ENCODE results near the gene SERPINA10.

The SERPINA10 gene

GRCh38 chr14:94328196-94328595, 35.1 kb upstream of the SERPINA10 start:
- H3K4me3 ChIP-seq (replicated peaks; ENCODE audit: insufficient read depth, low read length): no peak overlapping the region
- no peak for TF ChIP-seq CTCF (IDR thresholded peaks at IDR 0.05; ENCODE audit: insufficient read depth, low read length)
- TF ChIP-seq GABPA (IDR thresholded peaks at IDR 0.05; ENCODE audit: low read depth): no peak
- no peak for TF ChIP-seq POLR2AphosphoS5 (IDR thresholded peaks at IDR 0.05; ENCODE audit: low read depth)
- TF ChIP-seq REST (IDR thresholded peaks at IDR 0.05; ENCODE audit: insufficient replicate concordance, low read depth): no peak
- no peak for TF ChIP-seq SPI1 (IDR thresholded peaks at IDR 0.05; ENCODE audit: borderline replicate concordance, low read depth)
- no peak overlapping the region for H3K27ac ChIP-seq (replicated peaks)
- no peak for DNase-seq (ENCODE audit: low read depth in 1 of 2, low spot score in 1 of 2)
- peaks cover 2% of the 10 kb centered on the region for H3K27me3 ChIP-seq (ENCODE audit: insufficient read depth, poor library complexity, severe bottlenecking)

DNA sequence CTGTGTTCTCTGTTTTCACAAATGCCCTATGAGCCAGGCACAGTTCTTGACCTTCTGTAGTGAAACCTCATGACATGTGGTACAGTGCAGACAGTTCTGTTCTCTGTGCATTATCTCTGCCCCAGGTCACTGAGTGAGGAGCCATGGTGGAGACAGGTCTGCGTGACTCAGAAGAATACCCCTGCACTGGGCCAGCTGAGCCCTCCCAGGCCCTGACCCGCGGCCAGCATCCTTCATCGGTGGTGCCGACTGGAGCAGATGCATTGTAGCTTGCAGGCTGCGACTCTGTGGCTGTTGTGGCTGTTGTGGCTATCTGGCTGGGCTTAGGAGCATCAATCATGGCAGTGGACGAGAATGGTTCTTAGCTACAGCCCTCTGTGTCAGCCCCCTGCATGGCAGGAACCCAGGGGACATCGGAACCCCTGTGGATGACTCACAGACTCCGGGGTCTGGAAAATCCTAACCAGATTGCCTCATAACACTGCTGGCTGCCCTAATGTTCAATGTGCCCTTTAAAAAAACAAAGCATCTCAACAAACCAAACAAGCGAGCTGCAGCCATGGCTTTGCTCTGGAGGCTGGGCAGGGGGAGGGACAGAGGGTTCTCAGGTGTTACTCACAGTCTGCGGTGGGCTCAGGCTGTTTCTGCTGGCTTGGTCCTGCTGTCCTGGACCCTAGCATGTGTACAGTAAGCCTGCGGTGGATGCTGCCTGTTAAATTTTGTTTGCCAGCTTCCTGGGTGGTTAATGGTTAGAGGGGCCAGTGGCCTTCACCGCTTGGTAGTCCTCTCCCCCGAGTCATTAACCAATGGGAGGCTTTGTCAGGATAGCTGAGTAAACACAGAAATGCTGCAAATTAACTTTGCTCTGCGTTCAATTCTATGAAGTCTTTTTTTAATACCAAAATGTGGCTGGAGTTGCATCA, 29.8 kb upstream of the SERPINA10 start, which contains the start of gene SERPINA6:
Gene SERPINA6 (minus strand): TSS at position 689 of the 923 bp plus-strand sequence. CDS start 8,688 bp downstream, outside the sequence.
- Histone ChIP-seq H3K4me3 (replicated peaks; ENCODE audit: insufficient read depth, low read length) (no peak within 1 kb of the TSS), H3K27ac (replicated peaks) (no peak within 1 kb of the TSS), H3K27me3 (ENCODE audit: insufficient read depth, poor library complexity, severe bottlenecking) (no peaks in the 10 kb centered on the region)
- TF ChIP-seq GABPA (IDR thresholded peaks at IDR 0.05; ENCODE audit: low read depth) (no peak), CTCF (IDR thresholded peaks at IDR 0.05; ENCODE audit: insufficient read depth, low read length) (no peak), REST (IDR thresholded peaks at IDR 0.05; ENCODE audit: insufficient replicate concordance, low read depth) (no peak), SPI1 (IDR thresholded peaks at IDR 0.05; ENCODE audit: borderline replicate concordance, low read depth) (no peak), POLR2AphosphoS5 (IDR thresholded peaks at IDR 0.05; ENCODE audit: low read depth) (no peak)
- no peak for DNase-seq (ENCODE audit: low read depth in 1 of 2, low spot score in 1 of 2)

- Histone ChIP-seq H3K27ac (replicated peaks) (no peak overlapping the region), H3K4me3 (replicated peaks; ENCODE audit: insufficient read depth, low read length) (no peak overlapping the region), H3K27me3 (ENCODE audit: insufficient read depth, poor library complexity, severe bottlenecking) (no peaks in the 10 kb centered on the region)
- no peak for TF ChIP-seq GABPA (IDR thresholded peaks at IDR 0.05; ENCODE audit: low read depth)
- no peak for TF ChIP-seq REST (IDR thresholded peaks at IDR 0.05; ENCODE audit: insufficient replicate concordance, low read depth)
- TF ChIP-seq SPI1 (IDR thresholded peaks at IDR 0.05; ENCODE audit: borderline replicate concordance, low read depth): no peak
- no peak for TF ChIP-seq CTCF (IDR thresholded peaks at IDR 0.05; ENCODE audit: insufficient read depth, low read length)
- TF ChIP-seq POLR2AphosphoS5 (IDR thresholded peaks at IDR 0.05; ENCODE audit: low read depth): no peak
- DNase-seq (ENCODE audit: low read depth in 1 of 2, low spot score in 1 of 2): no peak
Observed at GRCh38 chr14:94321421-94322271, 28.6 kb upstream of the SERPINA10 start.

All from HL-60 (cell line).